SW 1271 (cell line): Measurements from ENCODE around the gene GFOD1.
"Not testable (repeated sequence)": the region's sequence is repeated elsewhere in the genome, so short reads cannot be mapped to it uniquely, and the experiment has no call there.

ENCODE experiments used
- DNase-seq, 2 experiments: peaks; one replicate each; lab custom pipeline; 2025; lab: John Stamatoyannopoulos, UW

GFOD1 gene

GRCh38 chr6:13404892-13405254 lies 82.5 kb downstream of the GFOD1 start:
- no peak for DNase-seq

DNA sequence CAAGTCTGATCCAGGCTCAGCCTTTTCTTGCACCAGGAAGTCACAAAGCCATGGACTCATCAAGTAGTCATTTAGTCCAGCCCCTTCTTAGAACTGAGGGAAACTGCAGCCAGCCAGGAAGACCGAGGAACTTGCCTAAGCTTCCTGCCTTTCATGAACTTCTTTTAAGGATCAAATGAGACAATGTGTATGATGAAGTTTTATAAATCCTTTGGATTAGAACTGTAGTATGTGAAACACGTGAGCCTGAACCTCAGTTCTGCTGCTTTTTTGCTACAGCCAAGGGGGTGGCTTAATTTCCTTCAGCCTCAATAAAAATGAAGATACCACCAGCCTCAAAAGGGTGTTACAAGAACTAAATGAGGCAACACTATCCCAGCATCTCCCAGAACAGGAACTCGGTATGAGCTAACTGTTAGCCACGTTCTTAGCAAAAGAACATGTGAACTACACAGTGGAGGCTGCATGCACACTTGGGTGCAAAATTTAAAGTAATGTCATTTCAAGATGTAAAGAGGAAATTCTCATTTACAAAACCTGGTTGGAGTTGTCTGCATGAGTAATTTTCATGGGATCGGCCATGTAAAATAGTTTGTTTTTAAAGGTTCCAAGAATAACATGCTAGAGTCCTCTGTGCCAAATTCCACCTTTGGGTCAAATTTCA lies 83.0 kb downstream of the GFOD1 start:
- no peak for DNase-seq

DNA sequence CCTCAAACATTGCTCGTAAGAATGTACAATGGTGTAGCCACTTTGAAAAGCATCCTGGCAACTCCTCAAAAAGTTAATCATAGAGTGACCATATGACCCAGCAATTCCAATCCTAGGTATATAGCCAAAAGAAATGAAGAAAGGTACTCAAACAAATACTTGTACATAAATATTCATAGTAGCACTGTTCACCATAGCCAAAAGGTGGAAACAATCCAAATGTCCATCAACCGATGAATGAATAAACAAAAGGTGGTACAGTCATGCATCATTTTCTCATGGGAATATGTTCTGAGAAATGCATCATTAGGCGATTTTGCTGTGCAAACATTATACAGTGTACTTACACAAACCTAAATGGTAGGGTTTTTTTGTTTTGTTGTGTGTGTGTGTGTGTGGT lies 84.7 kb downstream of the GFOD1 start:
- no peak for DNase-seq

DNA sequence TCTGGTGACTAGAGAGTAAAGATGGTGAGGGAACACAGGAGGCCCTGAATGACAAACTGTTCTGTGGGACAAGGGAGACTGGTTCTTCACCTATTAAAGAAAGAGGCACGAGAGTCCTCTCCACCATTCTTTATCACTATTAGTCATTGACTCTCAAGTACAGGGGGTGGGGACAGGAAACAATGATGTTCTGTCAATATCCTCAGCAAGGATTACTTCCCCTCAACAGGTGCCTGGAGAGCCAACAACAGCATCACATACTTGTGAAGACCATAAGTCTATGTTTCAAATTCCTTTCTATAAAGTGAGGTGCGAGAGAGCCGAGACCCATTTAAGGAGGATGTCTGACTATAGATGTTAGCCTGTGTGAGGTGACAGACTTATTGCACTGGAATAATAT lies 86.6 kb downstream of the GFOD1 start:
- no peak for DNase-seq

- DNase-seq = no peak
These were observed 88.9 kb downstream of the GFOD1 start for GRCh38 chr6:13398421-13398994.

DNA sequence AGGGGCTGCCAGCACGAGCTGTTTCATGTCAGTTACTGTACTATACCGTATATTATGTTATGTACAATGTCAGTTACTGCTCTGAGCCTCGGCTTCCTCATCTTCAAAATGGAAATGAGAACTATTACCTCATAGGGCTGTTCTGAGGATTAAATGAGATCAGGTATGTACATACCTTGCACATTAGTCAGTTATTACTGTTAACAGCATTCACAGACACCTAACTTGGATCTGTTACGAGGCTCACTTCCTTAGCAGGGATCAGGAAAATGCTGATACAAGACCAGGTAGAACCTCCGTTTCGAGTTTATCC lies 89.4 kb downstream of the GFOD1 start:
- no peak for DNase-seq

GRCh38 chr6:13397359-13398068 lies 89.9 kb downstream of the GFOD1 start:
- DNase-seq = no peak

DNA sequence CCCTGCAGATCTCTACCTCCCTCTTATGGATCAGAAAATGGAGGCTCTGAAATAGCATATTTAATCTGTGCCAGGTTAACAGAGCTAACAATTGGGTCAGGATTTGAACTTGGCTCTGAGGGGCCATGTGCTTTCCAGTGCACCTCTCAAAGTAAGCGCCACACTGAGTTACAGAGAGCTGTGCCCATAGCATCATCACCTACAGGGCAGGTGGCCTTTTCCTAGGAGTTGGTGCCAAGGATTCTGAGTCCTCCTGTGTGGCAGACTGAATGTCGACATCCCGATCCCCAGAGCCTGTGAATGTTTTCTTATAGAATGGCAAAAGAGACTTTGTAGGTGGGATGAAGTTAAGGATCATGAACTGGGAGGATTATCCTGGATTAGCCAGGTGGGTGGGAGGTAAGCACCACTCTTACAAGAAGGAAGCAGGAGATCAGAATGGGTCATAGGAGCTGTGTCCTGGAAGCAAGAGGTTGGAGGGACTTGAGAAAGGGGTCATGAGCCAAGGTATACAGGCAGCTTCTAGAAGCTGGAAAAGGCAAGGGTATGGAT lies 91.1 kb downstream of the GFOD1 start:
- no peak for DNase-seq

DNA sequence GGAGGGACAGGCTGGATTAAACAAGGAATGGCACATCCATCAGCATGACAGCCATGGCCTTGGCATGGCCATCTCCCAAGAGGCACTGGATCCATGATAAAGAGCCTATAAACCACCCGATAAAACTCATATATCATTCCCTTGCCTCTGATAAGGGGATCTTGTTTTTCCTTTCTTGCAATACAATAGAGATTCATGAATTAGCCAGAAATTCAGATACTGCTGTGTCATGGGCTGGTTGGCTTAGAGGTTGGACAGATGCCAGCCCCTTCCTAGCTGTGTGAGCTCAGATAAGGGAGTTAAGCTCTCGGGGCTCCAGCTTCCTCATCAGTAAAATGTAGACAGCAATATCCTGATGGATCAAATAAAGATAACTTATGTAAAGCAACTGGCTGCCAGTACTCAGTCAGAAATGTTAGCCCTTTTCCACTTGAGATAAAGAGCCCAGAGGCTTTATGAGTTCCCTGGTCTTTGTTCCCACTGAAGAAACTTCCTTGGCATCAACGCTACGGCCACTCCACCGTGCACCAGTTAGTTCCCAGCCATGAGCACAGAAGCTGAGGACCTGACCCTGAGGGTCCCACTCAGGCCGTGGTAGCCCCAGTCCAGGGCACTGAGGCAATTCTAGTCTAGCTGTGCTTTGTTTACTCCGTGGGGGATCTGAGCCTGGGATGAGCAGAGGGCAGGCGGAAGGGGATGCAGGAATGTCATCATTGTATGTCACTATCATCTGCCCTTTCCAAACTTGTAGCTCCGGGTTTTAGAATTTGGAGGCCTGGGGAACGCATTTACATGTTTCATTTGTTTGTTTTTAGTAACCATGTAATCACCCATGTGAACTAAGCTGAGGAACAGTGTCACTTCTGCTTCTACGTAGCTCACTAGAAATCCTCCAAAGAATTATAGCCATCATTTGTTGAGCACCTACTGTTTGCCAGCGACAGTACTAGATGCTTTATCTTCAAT lies 91.8 kb downstream of the GFOD1 start:
- DNase-seq = no peak

DNA sequence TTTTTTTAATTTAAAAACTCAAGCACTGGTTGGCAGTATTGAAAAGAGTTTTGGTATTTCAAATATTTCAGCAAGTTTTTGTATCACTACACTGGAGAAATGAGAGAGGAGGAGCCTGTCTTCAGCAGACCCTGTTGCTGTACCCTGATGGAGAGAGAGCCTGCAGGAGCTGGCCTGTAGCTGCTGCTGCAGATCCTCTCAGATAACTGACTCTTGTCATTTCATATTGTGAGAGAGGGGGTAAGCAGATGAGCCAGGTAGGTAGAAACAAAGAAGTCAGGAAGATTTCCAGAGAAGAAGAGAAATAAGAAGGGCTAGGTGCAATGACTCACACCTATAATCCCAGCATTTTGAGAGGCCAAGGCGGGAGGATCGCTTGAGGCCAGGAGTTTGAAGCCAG lies 94.9 kb downstream of the GFOD1 start:
- no peak for DNase-seq

DNA sequence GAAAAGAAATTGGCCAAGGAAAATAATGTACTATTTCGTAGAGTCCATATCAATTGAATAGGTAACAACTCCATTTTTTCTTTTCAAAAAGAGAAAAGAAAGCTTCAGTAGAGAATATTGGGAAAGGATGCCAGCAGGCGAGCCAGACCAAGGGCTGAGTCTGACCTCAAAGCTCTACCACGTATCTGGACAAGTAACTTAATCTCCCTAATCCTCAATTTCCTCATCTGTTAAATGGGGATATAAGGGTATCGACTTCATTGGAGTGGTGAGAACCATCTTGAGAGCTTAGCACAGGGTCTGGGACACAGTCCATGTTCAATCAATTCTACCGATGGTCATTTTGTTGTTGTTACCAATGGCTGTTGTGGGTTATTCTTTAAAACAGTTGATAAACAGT lies 95.9 kb downstream of the GFOD1 start:
- no peak for DNase-seq

GRCh38 chr6:13390658-13391057 lies 96.7 kb downstream of the GFOD1 start:
- no peak for DNase-seq

GRCh38 chr6:13389237-13389636 lies 98.2 kb downstream of the GFOD1 start:
- DNase-seq = not testable (repeated sequence)

GRCh38 chr6:13388769-13389168 lies 98.6 kb downstream of the GFOD1 start:
- DNase-seq = not testable (repeated sequence)

GRCh38 chr6:13384966-13385365 lies 102.4 kb downstream of the GFOD1 start:
- no peak for DNase-seq

- DNase-seq = no peak
These were observed 102.9 kb downstream of the GFOD1 start for GRCh38 chr6:13384506-13384905.

DNA sequence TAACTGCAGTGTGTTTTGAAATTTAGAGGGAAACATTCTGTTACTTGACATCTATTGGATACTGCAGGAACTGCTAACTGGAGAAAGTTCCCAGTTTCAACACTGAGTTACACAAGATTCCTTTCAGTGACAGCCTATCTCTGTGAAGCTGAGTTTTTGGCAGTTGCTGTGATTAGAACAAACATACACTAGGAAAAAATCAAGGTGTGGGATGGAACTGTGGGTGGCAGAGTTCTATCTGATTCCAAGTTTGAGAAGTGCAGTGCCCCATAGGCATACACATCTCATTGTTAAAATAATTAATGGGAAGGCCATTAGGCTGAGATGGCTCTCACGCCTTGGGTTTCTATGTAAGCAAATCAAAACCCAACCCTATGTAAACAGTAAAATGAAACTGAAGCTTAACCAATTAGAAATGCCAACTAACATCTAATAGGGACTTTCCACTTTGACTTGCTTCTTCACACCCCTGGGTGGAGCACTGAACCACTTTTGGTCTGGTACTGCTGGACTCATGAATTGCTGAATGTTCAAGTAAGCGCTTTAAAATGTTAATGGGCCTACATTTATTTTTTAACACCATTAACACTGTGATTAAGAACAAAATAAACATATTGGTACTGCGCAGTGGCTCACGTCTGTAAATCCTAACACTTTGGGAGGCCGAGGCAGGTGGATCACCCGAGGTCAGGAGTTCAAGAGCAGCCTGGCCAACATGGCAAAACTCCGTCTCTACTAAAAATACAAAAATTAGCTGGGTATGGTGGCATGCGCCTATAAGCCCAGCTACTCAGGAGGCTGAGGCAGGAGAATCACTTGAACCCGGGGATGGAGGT lies 103.9 kb downstream of the GFOD1 start:
- DNase-seq = no peak

GRCh38 chr6:13380761-13381160 lies 106.6 kb downstream of the GFOD1 start:
- no peak for DNase-seq

GRCh38 chr6:13378669-13379590 lies 108.5 kb downstream of the GFOD1 start:
- no peak for DNase-seq

DNA sequence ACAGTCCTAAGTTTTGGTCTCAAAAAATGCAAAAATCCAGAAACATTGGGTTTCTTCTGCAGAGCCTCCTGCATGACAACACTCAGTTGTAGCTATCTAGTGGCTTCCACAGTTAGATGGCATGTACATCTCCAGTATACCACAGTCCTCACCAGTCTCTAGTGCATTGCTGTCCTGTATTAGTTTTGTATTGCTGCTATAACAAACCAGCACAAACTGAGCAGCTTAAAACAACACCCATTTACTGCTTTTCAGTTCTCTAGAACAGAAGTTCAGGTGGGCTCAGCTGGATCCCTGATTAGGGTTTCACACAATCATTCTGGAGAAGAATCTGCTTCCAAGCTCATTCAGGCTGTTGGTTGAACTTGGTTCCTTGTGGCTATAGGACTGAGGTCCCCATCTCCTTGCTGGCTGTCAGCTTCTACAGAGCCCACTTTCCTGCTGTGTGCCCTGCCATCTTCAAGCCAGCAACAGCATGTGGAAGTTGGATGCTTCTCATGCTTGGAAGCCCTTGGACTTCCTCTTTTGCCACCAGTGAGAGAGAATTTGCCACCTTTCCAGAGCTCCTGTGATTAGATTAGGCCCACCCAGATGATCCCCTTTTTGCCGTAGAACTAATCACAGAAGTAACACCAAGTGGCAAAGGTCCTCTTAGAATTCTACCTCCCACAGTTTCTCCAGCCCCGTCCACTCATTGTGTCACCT lies 110.2 kb downstream of the GFOD1 start:
- no peak for DNase-seq
